HepG2 (cell line): ENCODE data around the gene ZNF511. TPM values are rescaled to one million over a fixed set of nuclear protein-coding genes. Genes with fewer than 3 reads are reported as not detected.
A peak's percentile ranks its signal among the peaks of the same experiment; 100 is the strongest.

Experiments used
- ETV6 ChIP-seq: sonication (generic); formaldehyde crosslinking; conservative IDR thresholded peaks from 2 replicates; pipeline ENCODE4 v1.4.0; 2020; ENCODE audit warnings: missing genetic modification reagents
- FOXP4 ChIP-seq: sonication (generic); formaldehyde crosslinking; IDR thresholded peaks from 2 replicates; pipeline ENCODE4 v1.4.0; 2020; ENCODE audit warnings: missing genetic modification reagents
- KLF15 ChIP-seq: sonication (generic); formaldehyde crosslinking; IDR thresholded peaks from 2 replicates; pipeline ENCODE4 v1.8.1; 2023; ENCODE audit warnings: borderline replicate concordance, mild to moderate bottlenecking, inconsistent platforms, missing genetic modification reagents, mixed read lengths
- NFAT5 ChIP-seq: sonication (generic); formaldehyde crosslinking; IDR thresholded peaks from 2 replicates; pipeline ENCODE4 v1.4.0; 2020; ENCODE audit warnings: missing genetic modification reagents
- PHF21A ChIP-seq: sonication (generic); formaldehyde crosslinking; IDR thresholded peaks from 2 replicates; pipeline ENCODE4 v1.5.0; 2020; ENCODE audit warnings: mild to moderate bottlenecking, missing genetic modification reagents
- SALL1 ChIP-seq: sonication (generic); formaldehyde crosslinking; IDR thresholded peaks from 2 replicates; pipeline ENCODE4 v1.8.0; 2022; ENCODE audit warnings: mild to moderate bottlenecking, missing genetic modification reagents
- SMARCE1 ChIP-seq: fragments of 450-650 bp; IDR thresholded peaks from 2 replicates; pipeline ENCODE4 v1.6.1; 2017; ENCODE audit warnings: borderline replicate concordance
- SP4 ChIP-seq: sonication (generic); formaldehyde crosslinking; IDR thresholded peaks from 2 replicates; pipeline ENCODE4 v1.8.1; 2023; ENCODE audit warnings: mild to moderate bottlenecking, missing genetic modification reagents
- TAF15 ChIP-seq: fragments of 200-400 bp; formaldehyde crosslinking; IDR thresholded peaks from one replicate; pipeline ENCODE4 v1.6.1; 2018; ENCODE audit warnings: mild to moderate bottlenecking, low read depth, low read length; ENCODE audit not compliant: poor library complexity, severe bottlenecking
- THAP8 ChIP-seq: sonication (generic); formaldehyde crosslinking; IDR thresholded peaks from 2 replicates; pipeline ENCODE4 v1.5.1; 2020; ENCODE audit warnings: missing genetic modification reagents, mild to moderate bottlenecking, borderline replicate concordance
- ZBTB10 ChIP-seq: sonication (generic); formaldehyde crosslinking; IDR thresholded peaks from 2 replicates; pipeline ENCODE4 v1.4.0; 2020; ENCODE audit warnings: missing genetic modification reagents, borderline replicate concordance
- ZNF224 ChIP-seq: sonication (generic); formaldehyde crosslinking; IDR thresholded peaks from 2 replicates; pipeline ENCODE4 v1.5.0; 2020; ENCODE audit warnings: mild to moderate bottlenecking, missing genetic modification reagents
- ZNF710 ChIP-seq: sonication (generic); formaldehyde crosslinking; IDR thresholded peaks from 2 replicates; pipeline ENCODE4 v1.5.0; 2020; ENCODE audit warnings: mild to moderate bottlenecking, missing genetic modification reagents, borderline replicate concordance
- ZNF776 ChIP-seq: sonication (generic); formaldehyde crosslinking; IDR thresholded peaks from 2 replicates; pipeline ENCODE4 v1.4.0; 2020; ENCODE audit warnings: mild to moderate bottlenecking, missing genetic modification reagents
- ZNF891 ChIP-seq: sonication (generic); formaldehyde crosslinking; IDR thresholded peaks from 2 replicates; pipeline ENCODE4 v1.5.0; 2020; ENCODE audit warnings: mild to moderate bottlenecking, missing genetic modification reagents
- polyA plus RNA-seq, 8 experiments: library from polyadenylated mRNA; depleted of rRNA in 3 of 8; stranded (reverse) in 7 of 8; unstranded in 1 of 8; fragments of >200 nt; fragmentation: Illumina TruSeq in 4 of 8; extraction: Trizol in 4 of 8; gene quantifications; 2 replicates each; pipeline versions ENCODE4 v1.2.1 to v1.2.3, GENCODE V29; 2011 to 2016; ENCODE audit warnings: low read depth in 4 of 8, missing spikeins in 1 of 8, mixed read lengths in 1 of 8; ENCODE audit not compliant: insufficient read depth in 1 of 8
- total RNA-seq, 5 experiments: library from RNA; depleted of rRNA; stranded (reverse); fragments of >200 nt; fragmentation: Illumina TruSeq; extraction: Trizol; gene quantifications; 2 replicates each; pipeline ENCODE4 v1.2.3, GENCODE V29; 2016; ENCODE audit warnings: low read depth in 1 of 5

Gene ZNF511
- total and polyA plus RNA-seq, 2 of the 13 experiments (the other 11 are each of a cell fraction or from before 2014, with no cell fraction given), result 35.6 to 66.4 TPM

- no peak for TF ChIP-seq NFAT5
- no peak for TF ChIP-seq ZNF891 (CRISPR knock-in tag)
- no peak for TF ChIP-seq TAF15
- no peak for TF ChIP-seq KLF15 (CRISPR knock-in tag)
- peak; percentile 39; the same call in 1 of the 2 replicates for TF ChIP-seq ZBTB10
- TF ChIP-seq SALL1, result peak; percentile 45; the same call in 1 of the 2 replicates
- TF ChIP-seq PHF21A (CRISPR knock-in tag), result peak; percentile 75
- TF ChIP-seq ZNF224, result no peak
- no peak for TF ChIP-seq ZNF776 (CRISPR knock-in tag)
- TF ChIP-seq ETV6, result no peak
- TF ChIP-seq FOXP4 (CRISPR knock-in tag), result peak; percentile 19; the same call in 1 of the 2 replicates
- no peak for TF ChIP-seq SMARCE1
- no peak for TF ChIP-seq THAP8
- no peak for TF ChIP-seq ZNF710 (CRISPR knock-in tag)
- TF ChIP-seq SP4 (CRISPR knock-in tag), result peak; percentile 42; the same call in 1 of the 2 replicates
Measured at GRCh38 chr10:133347710-133348517, 39.2 kb downstream of the ZNF511 start (continued).
